ENCODE measurements around the gene MFAP2.

The MFAP2 gene

DNA sequence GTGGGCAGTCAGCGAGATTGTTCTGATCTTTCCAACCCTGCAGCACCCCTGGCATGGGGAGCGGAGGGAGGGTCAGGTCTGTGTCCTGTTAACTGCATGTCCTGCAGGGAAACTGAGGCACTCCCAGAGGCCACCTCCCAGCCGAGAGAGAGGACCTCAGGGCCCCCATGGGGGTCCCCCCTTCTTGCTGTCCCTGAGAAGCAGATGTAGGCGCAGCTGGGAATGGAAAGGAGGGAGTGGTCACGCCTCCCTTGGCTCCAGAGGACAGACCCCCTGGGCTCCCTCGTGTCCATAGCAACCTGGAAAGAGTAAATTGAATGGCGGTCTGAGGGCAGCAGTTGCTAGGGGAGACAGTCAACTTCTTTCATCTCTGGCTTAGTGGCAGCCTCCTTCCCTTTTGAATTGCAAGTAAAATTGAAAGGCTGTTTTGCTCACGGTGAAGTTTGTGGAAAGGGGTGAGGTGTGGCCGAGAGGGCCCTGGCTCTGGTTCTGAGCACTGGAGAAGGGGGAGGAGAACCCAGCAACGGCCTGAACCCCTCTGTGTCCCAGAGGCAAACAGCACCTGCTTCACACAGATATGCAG is 53.8 kb downstream of the MFAP2 start:
- peak; percentile 96 for DNase-seq

DNA sequence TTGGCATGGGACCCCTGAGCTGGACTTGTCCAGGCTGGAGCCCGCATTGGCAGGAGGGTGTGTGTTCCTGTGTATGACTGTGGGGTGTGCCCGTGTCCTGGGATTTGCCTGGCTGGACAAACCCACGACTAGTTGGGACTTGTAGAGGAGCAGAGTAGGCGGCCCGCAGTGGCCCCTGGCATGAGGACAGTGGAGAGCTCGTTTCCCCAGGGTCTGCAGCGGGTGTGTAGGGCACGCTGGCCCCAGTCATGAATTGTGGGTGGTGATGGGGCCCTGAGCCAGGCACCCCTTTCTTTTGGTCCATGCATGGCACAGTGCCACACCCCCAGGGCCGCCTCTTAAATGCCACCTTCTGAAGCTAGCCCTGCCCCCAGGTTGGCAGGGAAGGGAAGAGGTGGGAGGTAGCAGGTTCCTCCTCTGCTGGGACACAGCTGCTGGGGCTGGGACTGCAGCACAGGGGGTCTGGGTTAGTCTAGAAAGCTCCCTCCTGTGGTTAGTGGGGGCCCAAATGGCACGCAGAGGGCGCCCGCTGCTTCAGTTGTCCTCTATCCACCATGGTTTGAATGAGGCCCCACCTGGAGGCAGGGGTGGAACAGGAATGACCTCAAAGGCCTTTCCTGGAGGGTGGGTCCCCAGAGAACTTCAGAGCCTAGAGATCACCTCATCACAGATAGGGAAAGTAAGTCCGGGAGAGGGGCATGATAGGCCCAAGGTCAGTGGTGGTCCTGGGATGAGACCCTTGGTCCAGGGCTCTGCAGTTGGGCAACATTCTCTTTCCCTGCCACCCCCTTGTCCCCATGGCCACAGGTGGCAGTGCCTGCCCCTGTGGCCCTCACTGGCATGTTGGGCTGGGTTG is 54.6 kb downstream of the MFAP2 start:
- no peak for DNase-seq

DNA sequence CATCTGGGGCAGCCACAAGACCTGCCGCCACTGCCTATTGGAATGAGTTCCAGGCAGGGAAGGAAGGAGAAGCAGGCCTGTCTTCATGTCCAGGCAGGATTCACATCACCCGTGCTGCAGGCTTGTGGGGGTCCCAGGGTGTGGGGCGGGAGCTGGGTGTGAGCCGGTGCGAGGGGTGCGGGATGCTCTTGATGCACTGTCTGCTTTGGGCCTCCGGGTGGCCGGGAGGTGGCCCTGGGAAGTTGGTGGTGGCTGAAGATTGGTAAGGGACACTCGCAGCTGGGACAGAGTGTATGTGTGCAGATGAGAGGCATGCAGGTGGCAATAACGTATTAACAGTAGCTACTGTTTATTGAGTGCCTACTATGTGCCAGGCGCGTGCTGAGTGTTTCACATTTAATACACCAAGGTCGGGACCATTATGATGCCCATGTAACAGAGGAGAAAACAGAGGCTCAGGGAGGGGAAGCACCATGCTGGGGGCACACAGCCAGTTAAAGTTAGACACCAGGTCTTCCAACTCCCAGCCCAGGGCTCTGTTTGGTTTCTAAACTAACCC is 55.4 kb downstream of the MFAP2 start:
- no peak for DNase-seq

Measured in eye (tissue), 1 donor.